ENCODE data around the gene DNAJB12.
"Not testable (repeated sequence)": the region's sequence is repeated elsewhere in the genome, so short reads cannot be mapped to it uniquely, and the experiment has no call there.

DNAJB12 gene

DNA sequence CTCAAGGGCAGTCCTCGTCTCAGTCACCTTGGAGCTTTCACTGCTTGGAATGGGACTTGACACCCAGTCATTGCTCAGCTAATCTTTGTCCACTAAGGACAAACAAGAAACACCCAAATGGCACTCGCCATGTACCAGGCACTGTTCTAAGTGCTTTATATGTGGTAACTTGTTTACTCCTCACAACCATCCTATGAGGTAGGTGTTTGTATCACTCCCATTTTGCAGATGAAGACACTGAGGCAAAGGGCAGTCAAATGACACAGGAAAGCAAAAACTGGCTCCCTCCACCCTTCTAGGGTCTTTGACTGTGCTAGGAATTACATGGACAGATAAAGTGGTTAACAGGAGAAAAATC is 24.7 kb downstream of the DNAJB12 start:
- DNase-seq (ENCODE audit: low spot score): no peak

DNA sequence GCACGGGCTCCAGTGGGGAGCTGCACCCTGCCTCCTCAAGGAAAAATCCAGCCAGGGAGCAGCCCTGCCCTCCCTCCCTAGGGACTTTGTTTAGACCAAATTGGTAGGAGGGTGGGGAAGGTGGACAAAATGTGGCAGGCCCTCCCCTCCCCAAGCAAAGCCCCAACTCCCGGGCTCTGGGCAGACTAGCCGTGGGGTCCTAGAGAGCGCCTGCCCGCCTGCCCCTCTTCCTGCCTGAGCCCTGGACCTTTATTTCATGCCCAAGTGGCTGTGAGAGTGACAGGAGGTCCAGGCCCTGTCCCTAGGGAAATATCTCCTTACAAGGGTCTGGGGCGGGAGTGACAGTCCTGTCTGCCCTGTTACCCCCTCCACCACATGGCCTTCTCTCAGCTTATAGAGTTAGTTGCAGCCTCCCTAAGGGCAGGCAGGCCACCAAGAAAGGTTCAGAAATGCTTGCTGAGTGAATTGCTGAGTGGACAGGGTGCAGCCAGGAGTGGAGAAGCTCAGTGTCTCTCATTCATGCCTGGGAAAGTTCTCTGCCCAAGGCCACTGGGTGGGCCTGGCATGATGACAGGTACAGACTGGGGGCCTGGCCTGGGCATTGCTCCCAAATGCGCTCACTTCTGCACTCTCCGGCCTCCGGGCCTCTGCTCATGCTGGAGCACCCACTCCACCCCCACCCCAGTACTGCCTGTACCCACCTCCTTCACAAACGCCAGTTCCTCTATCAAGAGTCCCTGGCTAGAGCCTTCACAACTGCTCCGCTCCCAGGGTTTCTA is 25.2 kb downstream of the DNAJB12 start:
- no peak for DNase-seq (ENCODE audit: low spot score)

GRCh38 chr10:72328829-72329204 is 25.9 kb downstream of the DNAJB12 start:
- no peak for DNase-seq (ENCODE audit: low spot score)

- no peak for DNase-seq (ENCODE audit: low spot score)
Measured at GRCh38 chr10:72328045-72328828, 26.5 kb downstream of the DNAJB12 start.

DNA sequence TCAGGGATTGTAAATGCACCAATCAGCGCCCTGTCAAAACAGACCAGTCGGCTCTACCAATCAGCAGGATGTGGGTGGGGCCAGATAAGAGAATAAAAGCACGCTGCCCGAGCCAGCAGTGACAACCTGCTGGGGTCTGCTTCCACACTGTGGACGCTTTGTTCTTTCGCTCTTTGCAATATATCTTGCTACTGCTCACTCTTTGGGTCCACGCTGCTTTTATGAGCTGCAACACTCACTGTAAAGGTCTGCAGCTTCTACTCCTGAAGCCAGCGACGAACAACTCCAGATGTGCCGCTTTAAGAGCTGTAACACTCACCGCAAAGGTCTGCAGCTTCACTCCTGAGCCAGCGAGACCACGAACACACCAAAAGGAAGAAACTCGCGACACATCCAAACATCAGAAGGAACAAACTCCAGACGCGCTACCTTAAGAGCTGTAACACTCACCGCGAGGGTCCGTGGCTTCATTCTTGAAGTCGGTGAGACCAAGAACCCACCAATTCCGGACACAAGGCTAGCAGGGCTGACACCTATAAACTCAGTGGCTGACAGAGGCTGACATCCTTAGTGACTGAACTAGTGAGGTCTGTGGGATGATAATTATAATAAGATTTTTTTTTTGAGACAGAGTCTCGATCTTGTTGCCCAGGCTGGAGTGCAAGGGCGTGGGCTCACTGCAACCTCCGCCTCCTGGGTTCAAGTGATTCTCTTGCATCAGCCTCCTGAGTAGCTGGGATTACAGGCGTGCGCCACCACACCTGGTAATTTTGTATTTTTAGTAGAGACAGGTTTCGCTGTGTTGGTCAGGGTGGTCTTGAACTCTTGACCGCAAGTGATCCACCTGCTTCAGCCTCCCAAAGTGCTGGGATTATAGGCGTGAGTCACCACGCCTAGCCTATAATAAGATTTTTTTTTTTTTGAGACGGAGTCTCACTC is 27.8 kb downstream of the DNAJB12 start:
- not testable (repeated sequence) for DNase-seq (ENCODE audit: low spot score)

DNA sequence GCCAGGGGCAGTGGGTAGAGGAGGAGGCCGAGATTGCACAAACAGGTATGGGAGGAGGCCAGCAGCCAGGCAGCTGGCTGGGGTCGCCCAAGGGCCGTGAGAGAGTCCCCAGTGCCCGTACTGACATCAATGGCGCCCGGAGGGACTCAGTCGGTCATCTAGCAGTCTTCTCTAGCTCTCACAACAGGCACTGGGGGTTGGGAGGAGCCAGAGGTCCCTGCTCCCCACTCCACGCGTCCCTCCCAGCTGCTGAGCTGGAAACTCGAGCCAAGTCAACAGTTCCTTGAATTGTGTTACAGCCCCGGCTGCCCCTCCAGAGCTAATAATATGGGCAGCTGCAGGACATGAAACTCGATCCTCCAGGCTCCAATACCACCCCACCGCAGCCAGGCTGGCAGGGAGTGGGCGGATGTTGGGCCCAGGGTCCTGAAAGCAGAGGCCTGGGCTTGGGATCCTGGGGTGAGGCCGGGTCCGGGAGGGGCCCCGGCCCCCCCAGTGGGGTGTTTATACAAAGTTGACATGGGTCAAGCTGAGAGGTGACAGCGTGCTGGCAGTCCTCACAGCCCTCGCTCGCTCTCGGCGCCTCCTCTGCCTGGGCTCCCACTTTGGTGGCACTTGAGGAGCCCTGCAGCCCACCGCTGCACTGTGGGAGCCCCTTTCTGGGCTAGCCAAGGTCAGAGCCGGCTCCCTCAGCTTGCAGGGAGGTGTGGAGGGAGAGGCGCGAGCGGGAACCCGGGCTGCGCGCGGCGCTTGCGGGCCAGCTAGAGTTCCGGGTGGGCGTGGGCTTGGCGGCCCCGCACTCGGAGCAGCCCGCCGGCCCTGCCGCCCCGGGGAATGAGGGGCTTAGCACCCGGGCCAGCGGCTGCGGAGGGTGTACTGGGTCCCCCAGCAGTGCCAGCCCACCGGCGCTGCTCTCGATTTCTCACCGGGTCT is 29.2 kb downstream of the DNAJB12 start:
- DNase-seq (ENCODE audit: low spot score): not testable (repeated sequence)

- no peak for DNase-seq (ENCODE audit: low spot score)
Measured at GRCh38 chr10:72323771-72324191, 30.9 kb downstream of the DNAJB12 start.

DNA sequence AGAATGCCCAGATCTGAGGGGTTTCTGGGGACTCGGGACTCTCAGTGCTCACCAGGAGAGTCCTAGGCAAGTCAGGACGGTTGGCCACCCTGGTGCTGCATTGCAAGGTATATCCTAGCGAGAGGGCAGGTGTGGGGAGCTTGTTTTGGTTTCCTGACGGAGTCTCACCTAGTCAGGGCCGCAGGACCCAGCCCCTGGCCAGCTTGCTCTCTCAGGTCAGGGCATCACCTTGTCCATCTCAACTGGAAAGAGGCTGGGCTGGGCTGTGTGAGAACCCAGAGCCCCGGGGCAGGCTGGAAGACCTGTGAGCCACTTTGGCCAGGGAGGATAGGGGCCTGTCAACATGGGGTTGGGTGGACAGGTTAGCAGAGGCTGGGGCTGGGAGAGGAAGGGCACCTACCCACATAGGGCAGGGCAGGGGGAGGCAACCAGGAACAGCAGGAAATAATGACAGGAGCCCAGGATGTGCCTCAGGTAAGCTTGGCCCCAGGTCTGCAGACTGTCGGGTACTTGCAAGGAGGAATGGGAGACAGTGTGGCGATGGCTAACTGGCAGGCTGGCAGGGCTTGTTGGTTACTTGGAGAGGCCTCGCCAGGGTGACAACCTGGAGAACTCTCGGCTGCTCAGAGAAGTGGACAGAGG is 31.5 kb downstream of the DNAJB12 start:
- DNase-seq (ENCODE audit: low spot score): no peak

GRCh38 chr10:72322280-72323058 is 32.2 kb downstream of the DNAJB12 start:
- DNase-seq (ENCODE audit: low spot score): no peak

GRCh38 chr10:72322030-72322279 is 32.8 kb downstream of the DNAJB12 start:
- no peak for DNase-seq (ENCODE audit: low spot score)

DNA sequence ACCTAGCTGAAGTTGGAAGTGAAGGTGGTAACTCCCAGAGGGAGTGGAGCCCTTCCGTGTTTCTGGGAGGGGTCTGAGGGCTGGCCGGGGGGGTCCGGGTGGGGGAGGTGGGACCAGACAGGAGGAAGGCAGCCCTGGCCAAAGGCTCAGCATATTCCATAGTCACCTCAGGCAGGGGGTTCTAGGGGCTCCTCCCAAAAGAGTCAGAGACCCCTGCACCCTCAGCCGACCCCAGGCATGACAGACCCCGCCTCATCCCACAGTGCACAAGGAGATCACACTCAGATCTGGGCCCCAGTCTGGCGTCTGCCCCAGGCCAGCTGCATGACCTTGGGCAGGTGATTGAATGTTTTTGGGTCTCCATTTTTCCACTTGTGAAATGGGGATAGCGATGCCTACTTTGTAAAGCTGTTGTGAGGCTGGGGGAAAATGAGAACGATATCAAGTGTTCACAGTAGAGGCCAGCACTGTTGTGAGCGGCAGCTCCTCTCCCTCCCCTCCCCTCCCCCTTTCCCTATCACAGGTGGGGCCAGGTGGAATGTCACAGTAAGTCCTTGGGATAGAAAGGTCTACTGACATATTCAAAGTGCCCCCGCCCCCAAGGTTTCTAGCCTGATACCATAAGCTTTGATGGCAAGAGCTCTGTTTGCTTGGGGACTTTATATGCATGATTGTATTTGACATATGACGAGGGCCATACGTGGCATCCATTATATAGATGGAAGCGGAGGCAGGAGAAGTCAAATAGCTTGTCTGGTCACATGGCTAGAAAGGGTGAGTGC is 33.3 kb downstream of the DNAJB12 start:
- DNase-seq (ENCODE audit: low spot score): peak; percentile 36

GRCh38 chr10:72320676-72321247 is 34.0 kb downstream of the DNAJB12 start:
- DNase-seq (ENCODE audit: low spot score): peak; percentile 95

GRCh38 chr10:72319416-72320254 is 35.1 kb downstream of the DNAJB12 start:
- DNase-seq (ENCODE audit: low spot score): peak; percentile 80

- DNase-seq (ENCODE audit: low spot score): no peak
Measured at GRCh38 chr10:72318418-72319262, 36.1 kb downstream of the DNAJB12 start.

GRCh38 chr10:72316748-72317435 is 37.8 kb downstream of the DNAJB12 start:
- DNase-seq (ENCODE audit: low spot score): peak; percentile 73

- DNase-seq (ENCODE audit: low spot score): no peak
Measured at GRCh38 chr10:72316386-72316700, 38.4 kb downstream of the DNAJB12 start.

All from NAMALWA (cell line).